ENCODE measurements around the gene KCNIP3. TPM values are rescaled to one million over a fixed set of nuclear protein-coding genes. Genes with fewer than 3 reads are reported as not detected.

KCNIP3 gene
- total and polyA plus RNA-seq, 2 donors (not counting 1 experiment from before 2014, with no cell fraction given): not detected

- Histone ChIP-seq H3K9ac (ENCODE audit: low read length) (no peak overlapping the region), H3K4me3 (ENCODE audit: control extremely low read depth in 1 of 5, extremely low read depth in 1 of 5, insufficient read depth in 1 of 5, low read depth in 2 of 5, low read length in 4 of 5) (no peak overlapping the region), H3K9me3 (ENCODE audit: control extremely low read depth in 1 of 3, control insufficient read depth in 2 of 3, insufficient read depth in 1 of 3, low read length in 2 of 3) (no peaks in the 10 kb centered on the region), H3K27me3 (replicated peaks in 1 of 4; ENCODE audit: control extremely low read depth in 1 of 4, control insufficient read depth in 3 of 4, insufficient read depth in 4 of 4, low read length in 3 of 4) (no peaks in the 10 kb centered on the region), H3K4me2 (replicated peaks; ENCODE audit: low read depth, low read length, poor library complexity, severe bottlenecking) (no peak overlapping the region), H3K27ac (ENCODE audit: low read length in 2 of 2) (no peak overlapping the region), H3K36me3 (replicated peaks in 1 of 2; ENCODE audit: control extremely low read depth in 1 of 2, control insufficient read depth in 1 of 2, extremely low read depth in 1 of 2, insufficient read depth in 2 of 2, low read length in 1 of 2) (no peaks in the 10 kb centered on the region), H3K79me2 (ENCODE audit: control insufficient read depth, insufficient read depth, low read length) (no peaks in the 10 kb centered on the region), H4K20me1 (ENCODE audit: control insufficient read depth, insufficient read depth, low read length, poor library complexity, severe bottlenecking) (no peaks in the 10 kb centered on the region), H2AFZ (ENCODE audit: insufficient read depth, low read depth, low read length, poor library complexity, severe bottlenecking) (no peak overlapping the region), H3K4me1 (ENCODE audit: control insufficient read depth in 2 of 2, insufficient read depth in 2 of 2, low read length in 2 of 2) (no peaks in the 10 kb centered on the region)
- Mint-ChIP-seq H3K4me3 (no peak overlapping the region), H3K9me3 (ENCODE audit: insufficient read depth) (no peaks in the 10 kb centered on the region), H3K27me3 (peaks cover 2% of the 10 kb centered on the region), H3K27ac (no peak overlapping the region), H3K4me1 (no peaks in the 10 kb centered on the region)
- intact Hi-C loops (cut with micrococcal nuclease): no loop called here
- ChIA-PET POLR2A (no interaction called here), CTCF (no interaction called here)
- no peak for ATAC-seq (ENCODE audit: low read depth)
- 81% methylated on average over 6 of the region's 6 CpGs for WGBS (ENCODE audit: insufficient coverage)
- DNase-seq: no peak
- TF ChIP-seq EZH2 (IDR thresholded peaks at IDR 0.05; ENCODE audit: borderline replicate concordance, insufficient read depth, low read depth, low read length, poor library complexity, severe bottlenecking) (no peak), CTCF (IDR thresholded peaks at IDR 0.05) (no peak)
These were observed 20.0 kb downstream of the KCNIP3 start for GRCh38 chr2:95317123-95317500.

DNA sequence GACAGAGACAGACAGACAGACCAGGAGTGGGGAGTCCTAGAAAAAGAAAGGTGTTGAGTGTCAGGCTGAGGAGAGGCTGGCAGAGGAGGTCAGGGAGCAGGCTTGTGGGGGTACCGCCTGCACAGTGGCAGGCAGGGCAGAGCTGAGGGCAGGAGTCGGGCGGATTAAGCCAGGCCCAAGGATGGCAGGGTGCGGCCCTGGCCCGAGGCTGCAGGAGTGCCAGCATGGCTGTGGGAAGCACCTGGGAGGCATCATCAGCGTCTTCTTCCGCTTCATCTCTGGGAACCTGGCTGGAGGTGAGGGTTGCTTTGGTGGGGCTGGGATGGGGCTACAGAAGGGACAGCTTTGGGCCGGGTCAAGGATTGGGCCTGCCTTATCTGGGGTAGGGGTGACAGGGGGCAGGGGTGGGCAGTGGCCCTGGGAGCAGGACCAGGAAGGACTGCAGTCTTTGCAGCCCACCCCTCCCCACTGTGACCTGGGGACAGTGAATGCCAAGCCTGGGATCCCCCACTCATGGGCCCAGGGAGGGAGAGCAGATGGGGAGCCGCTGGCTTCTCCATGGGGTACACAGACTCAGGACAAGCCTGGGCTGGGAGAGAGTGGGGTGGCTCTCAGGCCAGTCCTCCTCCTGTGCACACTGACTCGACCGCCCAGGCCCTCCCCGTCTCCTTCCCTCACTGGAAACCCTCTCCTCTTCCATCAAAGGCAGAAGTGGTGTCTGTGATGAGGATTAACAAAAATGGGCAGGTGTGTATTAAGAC, 20.7 kb downstream of the KCNIP3 start:
- CTCF ChIA-PET: no interaction called here
- no peak overlapping the region for H3K4me3 ChIP-seq (ENCODE audit: control extremely low read depth in 1 of 5, extremely low read depth in 1 of 5, insufficient read depth in 1 of 5, low read depth in 2 of 5, low read length in 4 of 5)
- Mint-ChIP-seq H3K27me3 (peaks cover 2% of the 10 kb centered on the region), H3K4me3 (no peak overlapping the region), H3K27ac (no peak overlapping the region), H3K4me1 (no peaks in the 10 kb centered on the region), H3K9me3 (ENCODE audit: insufficient read depth) (no peaks in the 10 kb centered on the region)
- no peak overlapping the region for H3K27ac ChIP-seq (ENCODE audit: low read length in 2 of 2)
- intact Hi-C loops (cut with micrococcal nuclease): no loop called here
- no peaks in the 10 kb centered on the region for H3K27me3 ChIP-seq (replicated peaks in 1 of 4; ENCODE audit: control extremely low read depth in 1 of 4, control insufficient read depth in 3 of 4, insufficient read depth in 4 of 4, low read length in 3 of 4)
- no peaks in the 10 kb centered on the region for H3K79me2 ChIP-seq (ENCODE audit: control insufficient read depth, insufficient read depth, low read length)
- TF ChIP-seq CTCF (IDR thresholded peaks at IDR 0.05) (no peak), EZH2 (IDR thresholded peaks at IDR 0.05; ENCODE audit: borderline replicate concordance, insufficient read depth, low read depth, low read length, poor library complexity, severe bottlenecking) (no peak)
- no peaks in the 10 kb centered on the region for H3K9me3 ChIP-seq (ENCODE audit: control extremely low read depth in 1 of 3, control insufficient read depth in 2 of 3, insufficient read depth in 1 of 3, low read length in 2 of 3)
- 98% methylated on average over 7 of the region's 12 CpGs for WGBS (ENCODE audit: insufficient coverage)
- no peak for DNase-seq
- no peak overlapping the region for H3K4me2 ChIP-seq (replicated peaks; ENCODE audit: low read depth, low read length, poor library complexity, severe bottlenecking)
- H3K9ac ChIP-seq (ENCODE audit: low read length): no peak overlapping the region
- H3K36me3 ChIP-seq (replicated peaks in 1 of 2; ENCODE audit: control extremely low read depth in 1 of 2, control insufficient read depth in 1 of 2, extremely low read depth in 1 of 2, insufficient read depth in 2 of 2, low read length in 1 of 2): no peaks in the 10 kb centered on the region
- no peak for ATAC-seq (ENCODE audit: low read depth)
- H2AFZ ChIP-seq (ENCODE audit: insufficient read depth, low read depth, low read length, poor library complexity, severe bottlenecking): no peak overlapping the region
- H3K4me1 ChIP-seq (ENCODE audit: control insufficient read depth in 2 of 2, insufficient read depth in 2 of 2, low read length in 2 of 2): no peaks in the 10 kb centered on the region
- H4K20me1 ChIP-seq (ENCODE audit: control insufficient read depth, insufficient read depth, low read length, poor library complexity, severe bottlenecking): no peaks in the 10 kb centered on the region
- POLR2A ChIA-PET: interaction anchor here (0.6 kb wide), 1 partner anchor 17 kb away, joined by 3 read pairs; no protein-coding TSS in a partner anchor

Measured in B cell (primary cell).